DOHH2 (cell line): ENCODE measurements around the gene KRT2.
A peak's percentile ranks its signal among the peaks of the same experiment; 100 is the strongest.

Source experiments
- H3F3A ChIP-seq: fragments of 200-600 bp; sonication (generic), shearing (Covaris generic); 2 replicates; pipeline ENCODE4 v1.6.0; 2016; ENCODE audit warnings: antibody characterized with exemption, mild to moderate bottlenecking; ENCODE audit not compliant: control insufficient read depth, insufficient read depth
- H3K27ac ChIP-seq: fragments of 200-600 bp; sonication (generic); 2 replicates; pipeline ENCODE4 v1.5.1; 2014; ENCODE audit warnings: low read depth, mild to moderate bottlenecking, low read length, moderate library complexity
- H3K27me3 ChIP-seq: fragments of 200-600 bp; sonication (generic); 2 replicates; pipeline ENCODE4 v1.6.1; 2014; ENCODE audit warnings: mild to moderate bottlenecking, low read length, mixed read lengths; ENCODE audit not compliant: control insufficient read depth
- H3K36me3 ChIP-seq: fragments of 200-600 bp; sonication (generic); 2 replicates; pipeline ENCODE4 v1.6.1; 2014; ENCODE audit warnings: mild to moderate bottlenecking, low read length, moderate library complexity, mixed read lengths; ENCODE audit not compliant: control insufficient read depth
- H3K4me1 ChIP-seq: fragments of 200-600 bp; sonication (generic); 2 replicates; pipeline ENCODE4 v1.6.1; 2014; ENCODE audit warnings: mild to moderate bottlenecking, low read length, mixed read lengths; ENCODE audit not compliant: control insufficient read depth
- H3K4me2 ChIP-seq: fragments of 200-600 bp; sonication (generic); 2 replicates; pipeline ENCODE4 v1.6.0; 2014; ENCODE audit warnings: mild to moderate bottlenecking, low read length, moderate library complexity
- H3K4me3 ChIP-seq: fragments of 200-600 bp; sonication (generic); 2 replicates; pipeline ENCODE4 v1.5.1; 2014; ENCODE audit warnings: mild to moderate bottlenecking, low read length, mixed read lengths
- H3K79me2 ChIP-seq: fragments of 200-600 bp; sonication (generic); 2 replicates; pipeline ENCODE4 v1.6.1; 2014; ENCODE audit warnings: mild to moderate bottlenecking, low read length, mixed read lengths; ENCODE audit not compliant: control insufficient read depth
- H3K9me2 ChIP-seq: fragments of 200-600 bp; sonication (generic); replicated peaks from 2 replicates; pipeline ENCODE4 v1.6.1; 2014; ENCODE audit warnings: mild to moderate bottlenecking, low read length, mixed read lengths; ENCODE audit not compliant: control insufficient read depth
- H3K9me3 ChIP-seq: fragments of 200-600 bp; sonication (generic); 2 replicates; pipeline ENCODE4 v1.6.1; 2014; ENCODE audit warnings: antibody characterized with exemption, low read length, mixed read lengths; ENCODE audit not compliant: control insufficient read depth, insufficient read depth
- H4K20me1 ChIP-seq: fragments of 200-600 bp; sonication (generic); 2 replicates; pipeline ENCODE4 v1.6.0; 2014; ENCODE audit warnings: low read depth, mild to moderate bottlenecking, antibody characterized with exemption, low read length, moderate library complexity; ENCODE audit not compliant: control insufficient read depth, insufficient read depth
- CTCF ChIP-seq: fragments of 200-600 bp; sonication (generic); IDR thresholded peaks from one replicate; pipeline ENCODE4 v1.5.1; 2014; ENCODE audit warnings: antibody characterized with exemption, mild to moderate bottlenecking, low read depth, low read length; ENCODE audit not compliant: poor library complexity, severe bottlenecking
- EZH2phosphoT487 ChIP-seq: fragments of 200-600 bp; sonication (generic); IDR thresholded peaks from 2 replicates; pipeline ENCODE4 v1.6.1; 2017; ENCODE audit warnings: borderline replicate concordance, mild to moderate bottlenecking, antibody characterized with exemption, low read length, moderate library complexity, mixed read lengths

KRT2 gene

GRCh38 chr12:52690351-52691075 is 38.5 kb upstream of the KRT2 start:
- H3F3A ChIP-seq = no peaks in the 10 kb centered on the region
- peaks cover 50% of the 10 kb centered on the region for H3K27me3 ChIP-seq
- peak overlapping the region; percentile 12; the same call in 1 of the 2 replicates for H3K4me2 ChIP-seq
- H3K9me3 ChIP-seq = no peaks in the 10 kb centered on the region
- H3K27ac ChIP-seq = no peak overlapping the region
- H3K9me2 ChIP-seq = no peaks in the 10 kb centered on the region
- no peaks in the 10 kb centered on the region for H3K36me3 ChIP-seq
- no peak overlapping the region for H3K4me3 ChIP-seq
- H3K79me2 ChIP-seq = no peaks in the 10 kb centered on the region
- H4K20me1 ChIP-seq = no peaks in the 10 kb centered on the region
- TF ChIP-seq EZH2phosphoT487 (no peak), CTCF (no peak)
- no peaks in the 10 kb centered on the region for H3K4me1 ChIP-seq

GRCh38 chr12:52689936-52690335 is 37.9 kb upstream of the KRT2 start:
- no peak overlapping the region for H3K4me2 ChIP-seq
- no peaks in the 10 kb centered on the region for H4K20me1 ChIP-seq
- H3K4me3 ChIP-seq = no peak overlapping the region
- no peaks in the 10 kb centered on the region for H3K36me3 ChIP-seq
- H3K27me3 ChIP-seq = peaks cover 50% of the 10 kb centered on the region
- no peaks in the 10 kb centered on the region for H3F3A ChIP-seq
- H3K9me3 ChIP-seq = no peaks in the 10 kb centered on the region
- H3K9me2 ChIP-seq = no peaks in the 10 kb centered on the region
- H3K79me2 ChIP-seq = no peaks in the 10 kb centered on the region
- TF ChIP-seq CTCF (no peak), EZH2phosphoT487 (no peak)
- no peaks in the 10 kb centered on the region for H3K4me1 ChIP-seq
- H3K27ac ChIP-seq = no peak overlapping the region

GRCh38 chr12:52689239-52689638 is 37.2 kb upstream of the KRT2 start:
- H3K4me1 ChIP-seq = no peaks in the 10 kb centered on the region
- H3K79me2 ChIP-seq = no peaks in the 10 kb centered on the region
- H3K9me2 ChIP-seq = no peaks in the 10 kb centered on the region
- no peaks in the 10 kb centered on the region for H3F3A ChIP-seq
- no peaks in the 10 kb centered on the region for H4K20me1 ChIP-seq
- H3K36me3 ChIP-seq = no peaks in the 10 kb centered on the region
- H3K4me3 ChIP-seq = no peak overlapping the region
- no peak overlapping the region for H3K4me2 ChIP-seq
- H3K27me3 ChIP-seq = peaks cover 50% of the 10 kb centered on the region
- no peak overlapping the region for H3K27ac ChIP-seq
- H3K9me3 ChIP-seq = no peaks in the 10 kb centered on the region
- TF ChIP-seq CTCF = no peak
- TF ChIP-seq EZH2phosphoT487 = no peak
